GM19452 (cell line): ENCODE measurements around the gene VPS18.

Experiments used
- ATAC-seq: cut with Tn5 transposase; IDR thresholded peaks from one replicate; pipeline ENCODE4 v1.9.1; 2021; ENCODE audit not compliant: unreplicated experiment

Gene VPS18

GRCh38 chr15:40918146-40918798 lies 24.0 kb downstream of the VPS18 start:
- ATAC-seq = no peak

- no peak for ATAC-seq
These were observed 24.6 kb downstream of the VPS18 start for GRCh38 chr15:40918799-40919392.

GRCh38 chr15:40921949-40922607 lies 27.8 kb downstream of the VPS18 start:
- ATAC-seq = no peak

GRCh38 chr15:40922608-40923005 lies 28.4 kb downstream of the VPS18 start:
- ATAC-seq = no peak

GRCh38 chr15:40923551-40923950 lies 29.3 kb downstream of the VPS18 start:
- no peak for ATAC-seq

- ATAC-seq = no peak
These were observed 31.2 kb downstream of the VPS18 start for GRCh38 chr15:40925495-40925862.

GRCh38 chr15:40925863-40926658 lies 31.8 kb downstream of the VPS18 start:
- no peak for ATAC-seq

GRCh38 chr15:40926659-40927494 lies 32.6 kb downstream of the VPS18 start:
- no peak for ATAC-seq

- ATAC-seq = no peak
These were observed 33.2 kb downstream of the VPS18 start for GRCh38 chr15:40927495-40927872.

GRCh38 chr15:40927873-40928806 lies 33.9 kb downstream of the VPS18 start:
- no peak for ATAC-seq

- no peak for ATAC-seq
These were observed 34.8 kb downstream of the VPS18 start, which contains the start of gene DLL4 for GRCh38 chr15:40928821-40929659. DLL4 (plus strand) TSS chr15:40929340; CDS start chr15:40929669, 329 bp downstream.

- no peak for ATAC-seq
These were observed 35.6 kb downstream of the VPS18 start for GRCh38 chr15:40929660-40930429.

- ATAC-seq = no peak
These were observed 36.4 kb downstream of the VPS18 start for GRCh38 chr15:40930430-40931299.

- ATAC-seq = no peak
These were observed 37.3 kb downstream of the VPS18 start for GRCh38 chr15:40931300-40932142.

- ATAC-seq = no peak
These were observed 37.9 kb downstream of the VPS18 start for GRCh38 chr15:40932156-40932555.
